IMR-90 (cell line): Measurements from ENCODE around the gene C2orf68. TPM values are rescaled to one million over a fixed set of nuclear protein-coding genes. Genes with fewer than 3 reads are reported as not detected.

ENCODE experiments used
- ATAC-seq: fragments of 200-7000 bp; cut with Tn5 transposase; 2 replicates; pipeline ENCODE4 v1.9.1; 2020; ENCODE audit warnings: low read depth, mild to moderate bottlenecking, moderate library complexity
- Bru-seq: library from RNA; stranded (reverse); fragments of 400-500 nt; gene quantifications from one replicate; lab custom pipeline; 2021; lab: Mats Ljungman, UMichigan
- BruChase-seq, 2 experiments: library from RNA; stranded (reverse); fragments of 400-500 nt; gene quantifications; one replicate each; lab custom pipeline; 2021; lab: Mats Ljungman, UMichigan
- BruUV-seq: library from RNA; stranded (reverse); fragments of 400-500 nt; replicated peaks from 2 replicates; lab custom pipeline; 2021; lab: Mats Ljungman, UMichigan
- CTCF ChIA-PET: fragments of 300-600 bp; formaldehyde crosslinking; extraction: SDS; loops from one replicate; lab custom pipeline; 2021; ENCODE audit warnings: antibody characterized with exemption; lab: Yijun Ruan, JAX
- POLR2A ChIA-PET: fragments of 300-600 bp; sonication (Branson Sonifier 250); formaldehyde crosslinking; loops from one replicate; lab custom pipeline; 2022; ENCODE audit warnings: antibody characterized with exemption; ENCODE audit not compliant: unreplicated experiment; lab: Charles Lee
- DNase-seq: peaks from one replicate; pipeline ENCODE4 v3.0.0; 2013
- H2AFZ ChIP-seq: replicated peaks from 2 replicates; pipeline ENCODE3; 2013; ENCODE audit warnings: low read length, mild to moderate bottlenecking; ENCODE audit not compliant: poor library complexity
- H2AK5ac ChIP-seq: 2 replicates; pipeline ENCODE4 v1.6.1; 2013; ENCODE audit warnings: low read depth, low read length, inconsistent platforms
- H2AK9ac ChIP-seq: replicated peaks from 2 replicates; pipeline ENCODE3; 2013; ENCODE audit warnings: mild to moderate bottlenecking, low read depth, low read length, moderate library complexity; ENCODE audit not compliant: poor library complexity
- H2BK120ac ChIP-seq: 2 replicates; pipeline ENCODE4 v1.6.1; 2013; ENCODE audit warnings: low read depth, low read length, inconsistent platforms
- H2BK15ac ChIP-seq: 3 replicates; pipeline ENCODE4 v1.6.1; 2013; ENCODE audit warnings: low read depth, low read length, inconsistent platforms
- H2BK20ac ChIP-seq: 2 replicates; pipeline ENCODE4 v1.6.1; 2013; ENCODE audit warnings: low read depth, mild to moderate bottlenecking, inconsistent platforms, low read length, moderate library complexity
- H2BK5ac ChIP-seq: 2 replicates; pipeline ENCODE4 v1.6.1; 2013; ENCODE audit warnings: mild to moderate bottlenecking, low read depth, low read length, inconsistent platforms; ENCODE audit not compliant: poor library complexity, severe bottlenecking
- H3K14ac ChIP-seq: replicated peaks from 2 replicates; pipeline ENCODE4 v1.6.1; 2013; ENCODE audit warnings: low read depth, low read length, inconsistent platforms
- H3K18ac ChIP-seq: 2 replicates; pipeline ENCODE4 v1.6.1; 2013; ENCODE audit warnings: low read depth, low read length, control low read depth
- H3K23ac ChIP-seq: 2 replicates; pipeline ENCODE4 v1.6.1; 2013; ENCODE audit warnings: low read depth, low read length, inconsistent platforms
- H3K27ac ChIP-seq: 2 replicates; pipeline ENCODE4 v1.5.1; 2013; ENCODE audit warnings: mild to moderate bottlenecking, control low read depth, low read length; ENCODE audit not compliant: insufficient read depth
- H3K27me3 ChIP-seq: 2 replicates; pipeline ENCODE4 v1.6.1; 2013; ENCODE audit warnings: low read length; ENCODE audit not compliant: control insufficient read depth, insufficient read depth
- H3K36me3 ChIP-seq: 2 replicates; pipeline ENCODE4 v1.6.1; 2013; ENCODE audit warnings: low read length, mixed read lengths; ENCODE audit not compliant: control insufficient read depth, insufficient read depth
- H3K4ac ChIP-seq: 2 replicates; pipeline ENCODE4 v1.6.1; 2013; ENCODE audit warnings: low read depth, low read length, inconsistent platforms
- H3K4me1 ChIP-seq: 2 replicates; pipeline ENCODE4 v1.6.1; 2013; ENCODE audit warnings: low read length, mixed read lengths; ENCODE audit not compliant: control insufficient read depth, insufficient read depth
- H3K4me2 ChIP-seq: 2 replicates; pipeline ENCODE4 v1.6.1; 2013; ENCODE audit warnings: low read depth, mild to moderate bottlenecking, control low read depth, low read length, moderate library complexity
- H3K4me3 ChIP-seq: 2 replicates; pipeline ENCODE4 v1.5.1; 2013; ENCODE audit warnings: low read depth, mild to moderate bottlenecking, control low read depth, low read length, moderate library complexity; ENCODE audit not compliant: insufficient read depth
- H3K56ac ChIP-seq: 2 replicates; pipeline ENCODE4 v1.6.1; 2013; ENCODE audit warnings: low read length, inconsistent platforms; ENCODE audit not compliant: insufficient read depth; ENCODE audit errors: extremely low read depth
- H3K79me1 ChIP-seq, 2 experiments: 2 replicates each; pipeline ENCODE4 v1.6.1; 2013; ENCODE audit warnings: low read length in 2 of 2, inconsistent platforms in 1 of 2, low read depth in 1 of 2
- H3K9ac ChIP-seq: 2 replicates; pipeline ENCODE4 v1.6.1; 2013; ENCODE audit warnings: low read depth, low read length, control low read depth
- H3K9me1 ChIP-seq: 2 replicates; pipeline ENCODE4 v1.6.1; 2013; ENCODE audit warnings: low read length, inconsistent platforms; ENCODE audit not compliant: insufficient read depth
- H3K9me3 ChIP-seq: 2 replicates; pipeline ENCODE4 v1.6.1; 2013; ENCODE audit warnings: low read length; ENCODE audit not compliant: control insufficient read depth, insufficient read depth
- H4K20me1 ChIP-seq: 2 replicates; pipeline ENCODE4 v1.6.1; 2013; ENCODE audit warnings: low read length, inconsistent platforms; ENCODE audit not compliant: insufficient read depth
- H4K5ac ChIP-seq: 2 replicates; pipeline ENCODE4 v1.6.1; 2013; ENCODE audit warnings: mild to moderate bottlenecking, low read depth, low read length, control low read depth
- H4K8ac ChIP-seq, 2 experiments: 2 replicates each; pipeline ENCODE4 v1.6.1; 2013; ENCODE audit warnings: low read depth in 2 of 2, low read length in 2 of 2, control low read depth in 1 of 2, inconsistent platforms in 1 of 2
- H4K91ac ChIP-seq: 2 replicates; pipeline ENCODE4 v1.6.1; 2013; ENCODE audit warnings: low read depth, low read length, inconsistent platforms; ENCODE audit not compliant: insufficient read depth
- BHLHE40 ChIP-seq: fragments of 150-350 bp; IDR thresholded peaks from 2 replicates; pipeline ENCODE4 v1.6.1; 2016; ENCODE audit warnings: mild to moderate bottlenecking, low read depth, low read length
- CEBPB ChIP-seq: IDR thresholded peaks from 2 replicates; pipeline ENCODE4 v1.6.1; 2012; ENCODE audit warnings: low read depth, low read length, improper control_type of control experiment
- CHD1 ChIP-seq: IDR thresholded peaks from 2 replicates; pipeline ENCODE4 v1.6.1; 2012; ENCODE audit warnings: low read depth, low read length, improper control_type of control experiment
- FOS ChIP-seq: fragments of 150-350 bp; IDR thresholded peaks from 2 replicates; pipeline ENCODE4 v1.6.1; 2016; ENCODE audit warnings: low read depth, low read length
- MAFK ChIP-seq: IDR thresholded peaks from 2 replicates; pipeline ENCODE4 v1.6.1; 2012; ENCODE audit warnings: low read depth, low read length, improper control_type of control experiment
- MAZ ChIP-seq: IDR thresholded peaks from 2 replicates; pipeline ENCODE4 v1.6.1; 2012; ENCODE audit warnings: low read depth, mild to moderate bottlenecking, low read length, improper control_type of control experiment, moderate library complexity, borderline replicate concordance
- MXI1 ChIP-seq: IDR thresholded peaks from 2 replicates; pipeline ENCODE4 v1.6.1; 2012; ENCODE audit warnings: low read depth, mild to moderate bottlenecking, low read length, moderate library complexity, borderline replicate concordance
- POLR2A ChIP-seq: IDR thresholded peaks from 2 replicates; pipeline ENCODE4 v1.6.1; 2012; ENCODE audit warnings: mild to moderate bottlenecking, low read depth, low read length
- RAD21 ChIP-seq: IDR thresholded peaks from 2 replicates; pipeline ENCODE4 v1.6.1; 2012; ENCODE audit warnings: low read length, improper control_type of control experiment
- RCOR1 ChIP-seq: IDR thresholded peaks from 2 replicates; pipeline ENCODE4 v1.6.1; 2012; ENCODE audit warnings: mild to moderate bottlenecking, low read length, improper control_type of control experiment; ENCODE audit not compliant: insufficient replicate concordance
- RFX5 ChIP-seq: IDR thresholded peaks from 2 replicates; pipeline ENCODE4 v1.8.0; 2012; ENCODE audit warnings: low read depth, mild to moderate bottlenecking, low read length, moderate library complexity
- SMC3 ChIP-seq: fragments of 150-350 bp; IDR thresholded peaks from 2 replicates; pipeline ENCODE4 v1.6.1; 2016; ENCODE audit warnings: low read depth, mild to moderate bottlenecking, antibody characterized with exemption, low read length, moderate library complexity
- WGBS, 2 experiments: methylation state at CpG; one replicate each; pipeline versions ENCODE4 v1.1.5 to v1.1.7; 2013; ENCODE audit warnings: missing lambda C conversion rate in 2 of 2; ENCODE audit not compliant: insufficient read length in 1 of 2; ENCODE audit errors: extremely low coverage in 2 of 2; 5-methylcytosine and 5-hydroxymethylcytosine counted together
- dilution Hi-C: fragments of 300-500 bp; cut with HindIII; formaldehyde crosslinking; loops from one replicate; pipeline ENCODE4 v1.14.3; 2018; ENCODE audit warnings: low sequenced_read_pairs; ENCODE audit not compliant: unreplicated experiment
- in situ Hi-C: fragments of 300-500 bp; cut with MboI; formaldehyde crosslinking; loops from 3 replicates; pipeline ENCODE4 v1.14.3; 2019; ENCODE audit warnings: low sequenced_read_pairs, inconsistent platforms, mixed read lengths
- intact Hi-C: fragments of 100-400 bp; cut with micrococcal nuclease; formaldehyde crosslinking; loops from 2 replicates; pipeline ENCODE4 v1.10.0; 2022
- long read RNA-seq: library from polyadenylated mRNA; unstranded; transcript quantifications from one replicate; pipeline ENCODE4 v2.0.0, GENCODE V29; 2021; ENCODE audit not compliant: unreplicated experiment
- polyA plus RNA-seq, 3 experiments: library from polyadenylated mRNA; depleted of rRNA; stranded (reverse); fragments of >200 nt; gene quantifications; 2 replicates each; pipeline ENCODE4 v1.2.3, GENCODE V29; 2012; ENCODE audit warnings: low replicate concordance in 1 of 3
- total RNA-seq: library from RNA; depleted of rRNA; stranded (reverse); fragments of >200 nt; gene quantifications from 2 replicates; pipeline ENCODE4 v1.2.3, GENCODE V29; 2012; rRNA removed
- TF ChIP-seq, protein P1 (sequence below): fragments of 150-350 bp; IDR thresholded peaks from 2 replicates; pipeline ENCODE4 v1.6.1; 2016; ENCODE audit warnings: low read depth, mild to moderate bottlenecking, low read length, moderate library complexity, borderline replicate concordance

Gene C2orf68, protein sequence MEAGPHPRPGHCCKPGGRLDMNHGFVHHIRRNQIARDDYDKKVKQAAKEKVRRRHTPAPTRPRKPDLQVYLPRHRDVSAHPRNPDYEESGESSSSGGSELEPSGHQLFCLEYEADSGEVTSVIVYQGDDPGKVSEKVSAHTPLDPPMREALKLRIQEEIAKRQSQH
- total RNA-seq: 5.8 and 6.8 TPM in 2 replicates
- polyA plus RNA-seq (2012; rRNA removed): 6.7 and 10.1 TPM in 2 replicates
- polyA plus RNA-seq (2012; cell fraction: cytosol; rRNA removed): 2.2 and 3.1 TPM in 2 replicates
- 7.7 and 18.6 TPM in 2 replicates for polyA plus RNA-seq (2012; cell fraction: nucleus; rRNA removed; ENCODE audit: low replicate concordance)
- percentile 73 among the genes with signal in this experiment for Bru-seq, nascent RNA
- percentile 90 among the genes with signal in this experiment for BruChase-seq, experiment 1, labeled RNA remaining after a 6-hour chase
- BruChase-seq, experiment 2, labeled RNA remaining after a 2-hour chase: percentile 79 among the genes with signal in this experiment
- long read RNA-seq, partial matches to known transcripts: 0 of 7 reads
- long read RNA-seq, other reads (novel, unspliced or antisense): 6 of 7 reads

DNA sequence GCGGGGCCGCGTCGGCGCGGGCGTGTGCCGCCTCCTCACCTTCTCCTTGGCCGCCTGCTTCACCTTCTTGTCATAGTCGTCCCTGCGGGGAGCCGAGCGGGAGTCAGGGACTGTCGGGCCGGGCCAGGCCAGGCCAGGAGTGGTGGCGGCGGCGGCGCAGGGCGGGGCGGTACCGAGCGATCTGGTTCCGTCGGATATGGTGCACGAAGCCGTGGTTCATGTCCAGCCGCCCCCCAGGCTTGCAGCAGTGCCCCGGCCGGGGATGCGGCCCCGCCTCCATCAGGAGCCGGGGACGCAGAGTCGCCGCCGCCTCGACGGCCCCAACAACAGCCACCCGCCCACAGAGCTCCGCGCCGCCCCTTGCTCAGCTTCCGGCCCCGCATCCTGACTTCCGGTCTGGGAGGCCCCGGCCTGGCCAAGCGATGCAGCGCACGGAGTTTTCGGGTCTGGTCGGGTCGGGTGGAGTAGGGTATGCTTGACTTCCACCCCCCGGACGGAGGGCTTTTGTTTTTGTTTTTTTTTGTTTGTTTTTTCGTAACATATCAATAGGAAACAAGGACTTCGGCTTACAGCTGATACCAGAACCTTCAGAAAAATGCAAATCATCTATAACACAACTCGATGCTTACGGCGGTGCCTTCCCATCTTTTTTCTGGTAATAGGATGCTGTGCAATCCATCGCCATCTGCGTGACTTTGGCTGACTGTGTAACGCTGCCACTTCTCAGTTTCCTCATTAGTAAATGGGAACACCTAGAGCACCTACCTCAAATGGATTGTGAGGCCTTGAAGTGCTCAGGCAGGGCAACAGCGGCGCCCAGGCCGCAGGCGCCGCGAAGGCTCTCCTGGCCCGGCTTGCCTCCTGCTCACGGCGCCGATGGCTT, at the start of gene C2orf68:
TSS of gene C2orf68 (minus strand) at position 362 of the 883 bp plus-strand sequence. CDS start at position 280, 82 bp downstream.
- peak within 1 kb of the TSS; percentile 83 for H3K4me3 ChIP-seq
- 0 out of 2 replicates have a peak, but pooled peaks cover 5% of the 10 kb centered on the region for H4K20me1 ChIP-seq
- in situ Hi-C loops: no loop called here
- TSS peak; percentile 50 for BruUV-seq
- peak within 1 kb of the TSS; percentile 71 for H4K91ac ChIP-seq
- no peak within 1 kb of the TSS for H2BK20ac ChIP-seq
- peak within 1 kb of the TSS; percentile 72 for H3K18ac ChIP-seq
- H3K9ac ChIP-seq: peak within 1 kb of the TSS; percentile 89
- POLR2A ChIA-PET: interaction anchor here (0.7 to 1.0 kb wide), 4 partner anchors 11 to 284 kb away, joined by 3 to 6 read pairs (median 4); partner anchors contain the start of genes TGOLN2 and VAMP8
- peaks cover 11% of the 10 kb centered on the region for H3K9me1 ChIP-seq
- H2AK5ac ChIP-seq: peak within 1 kb of the TSS; percentile 88
- WGBS, 2 experiments: 6% methylated on average over 23 of the region's 73 CpGs; no CpG with 5 or more reads in 1 of the 2 experiments
- H3K56ac ChIP-seq: peak within 1 kb of the TSS; percentile 77
- H2AFZ ChIP-seq: peak within 1 kb of the TSS; percentile 96
- CTCF ChIA-PET: interaction anchor here (0.6 to 0.7 kb wide), 2 partner anchors 37 to 114 kb away, joined by 3 to 4 read pairs; no protein-coding TSS in a partner anchor
- peak within 1 kb of the TSS; percentile 61 for H3K23ac ChIP-seq
- peak within 1 kb of the TSS; percentile 81 for H3K14ac ChIP-seq
- H2BK120ac ChIP-seq: 0 out of 2 replicates have a peak within 1 kb of the TSS, but pooled peaks have one; percentile 17
- peak within 1 kb of the TSS; percentile 1; the same call in 1 of the 3 replicates for H2BK15ac ChIP-seq
- peaks cover 28 to 52% of the 10 kb centered on the region in 2 experiments for H3K79me1 ChIP-seq
- no peaks in the 10 kb centered on the region for H3K9me3 ChIP-seq
- peak within 1 kb of the TSS; percentile 80 to 100 for H4K8ac ChIP-seq
- dilution Hi-C loops: no loop called here
- H4K5ac ChIP-seq: peak within 1 kb of the TSS; percentile 100
- DNase-seq (peak; percentile 79), ATAC-seq (peak; percentile 80)
- H3K27me3 ChIP-seq: no peaks in the 10 kb centered on the region
- peak within 1 kb of the TSS; percentile 59 for H2BK5ac ChIP-seq
- peak within 1 kb of the TSS; percentile 78 for H2AK9ac ChIP-seq
- H3K36me3 ChIP-seq: peaks cover 21% of the 10 kb centered on the region
- H3K27ac ChIP-seq: peak within 1 kb of the TSS; percentile 67
- intact Hi-C loops: no loop called here
- peak within 1 kb of the TSS; percentile 83 for H3K4ac ChIP-seq
- H3K4me2 ChIP-seq: peak within 1 kb of the TSS; percentile 97
- no peaks in the 10 kb centered on the region for H3K4me1 ChIP-seq
- TF ChIP-seq SMC3: no peak
- TF ChIP-seq RAD21: no peak
- no peak for TF ChIP-seq CEBPB
- TF ChIP-seq RFX5: no peak
- TF ChIP-seq FOS: no peak
- TF ChIP-seq, protein P1, sequence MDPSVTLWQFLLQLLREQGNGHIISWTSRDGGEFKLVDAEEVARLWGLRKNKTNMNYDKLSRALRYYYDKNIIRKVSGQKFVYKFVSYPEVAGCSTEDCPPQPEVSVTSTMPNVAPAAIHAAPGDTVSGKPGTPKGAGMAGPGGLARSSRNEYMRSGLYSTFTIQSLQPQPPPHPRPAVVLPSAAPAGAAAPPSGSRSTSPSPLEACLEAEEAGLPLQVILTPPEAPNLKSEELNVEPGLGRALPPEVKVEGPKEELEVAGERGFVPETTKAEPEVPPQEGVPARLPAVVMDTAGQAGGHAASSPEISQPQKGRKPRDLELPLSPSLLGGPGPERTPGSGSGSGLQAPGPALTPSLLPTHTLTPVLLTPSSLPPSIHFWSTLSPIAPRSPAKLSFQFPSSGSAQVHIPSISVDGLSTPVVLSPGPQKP: no peak
- TF ChIP-seq MXI1: 0 out of 2 replicates have a peak, but pooled peaks have one; percentile 22
- TF ChIP-seq CHD1: no peak
- TF ChIP-seq MAFK: no peak
- TF ChIP-seq POLR2A: peak; percentile 84
- TF ChIP-seq MAZ: peak; percentile 70; the same call in 1 of the 2 replicates
- TF ChIP-seq BHLHE40: no peak
- no peak for TF ChIP-seq RCOR1
